NK-92 (cell line): ENCODE results near the gene PCBD1.

ENCODE experiments used
- DNase-seq: peaks from one replicate; lab custom pipeline; 2025; ENCODE audit not compliant: unreplicated experiment; lab: John Stamatoyannopoulos, UW

The PCBD1 gene

GRCh38 chr10:70836319-70836718 lies 52.0 kb downstream of the PCBD1 start:
- DNase-seq: no peak

- no peak for DNase-seq
Observed at GRCh38 chr10:70834441-70835151, 53.8 kb downstream of the PCBD1 start.

DNA sequence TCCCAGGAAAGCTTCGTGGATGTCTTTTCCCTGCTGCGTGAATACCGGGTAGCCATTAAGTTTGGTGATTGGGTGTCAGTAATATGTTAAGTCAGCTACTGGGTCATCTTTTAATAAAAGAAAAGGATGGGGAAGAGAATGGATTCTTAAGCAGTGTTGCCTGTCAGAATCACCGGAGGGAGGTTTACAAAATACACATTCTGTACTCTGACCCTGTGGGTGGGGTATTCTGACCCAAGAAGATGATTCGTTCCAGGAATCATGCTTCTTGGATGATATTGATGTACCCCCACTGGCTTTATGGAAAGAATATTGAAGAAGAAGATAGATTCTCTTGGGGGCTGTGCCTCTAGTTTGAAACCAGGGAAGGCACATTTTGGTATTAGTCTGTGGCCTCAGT lies 54.3 kb downstream of the PCBD1 start:
- no peak for DNase-seq

GRCh38 chr10:70833601-70834000 lies 54.8 kb downstream of the PCBD1 start:
- DNase-seq: no peak
